Sigmoid colon (tissue), 4 donors: ENCODE data around the gene AKR1B15.

Experiments
- POLR2A ChIP-seq, 2 donors: fragments of 450-650 bp; IDR thresholded peaks; one replicate each; pipeline ENCODE4 v1.6.1; 2016; ENCODE audit warnings: antibody characterized with exemption in 2 of 2, mild to moderate bottlenecking in 2 of 2, moderate library complexity in 2 of 2
- POLR2AphosphoS5 ChIP-seq, 4 donors: sonication (generic); formaldehyde crosslinking; IDR thresholded peaks; one replicate each; pipeline ENCODE4 v1.6.1; 2017; ENCODE audit warnings: antibody characterized with exemption in 4 of 4
- TF ChIP-seq, protein P1 (sequence below), 4 experiments: fragments of 450-650 bp in 3 of 4; fragments of 200-600 bp in 1 of 4; IDR thresholded peaks; one replicate each; pipeline ENCODE4 v1.5.1; 2016 to 2019; ENCODE audit warnings: antibody characterized with exemption in 4 of 4, mild to moderate bottlenecking in 3 of 4, moderate library complexity in 2 of 4

DNA sequence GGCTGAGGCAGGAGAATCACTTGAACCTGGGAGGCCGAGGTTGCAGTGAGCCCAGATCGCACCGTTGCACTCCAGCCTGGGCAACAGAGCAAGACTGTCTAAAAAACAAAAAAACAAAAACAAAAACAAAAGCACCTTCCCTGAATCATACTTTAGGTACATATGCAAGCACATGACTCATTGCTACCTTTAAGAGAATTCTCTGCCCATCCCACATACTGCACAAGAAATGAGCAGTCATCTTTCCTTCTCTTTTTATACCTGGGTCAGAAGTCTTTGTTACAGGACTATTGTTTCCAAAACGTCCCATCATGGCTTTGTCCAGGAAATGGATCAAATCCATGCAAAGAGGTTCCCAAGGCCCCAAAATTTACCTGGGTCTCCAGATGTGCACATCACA is 43.1 kb upstream of the AKR1B15 start:
- TF ChIP-seq POLR2AphosphoS5 (IDR thresholded peaks at IDR 0.05) (no peak), POLR2A (IDR thresholded peaks at IDR 0.05) (no peak)
- TF ChIP-seq, protein P1, sequence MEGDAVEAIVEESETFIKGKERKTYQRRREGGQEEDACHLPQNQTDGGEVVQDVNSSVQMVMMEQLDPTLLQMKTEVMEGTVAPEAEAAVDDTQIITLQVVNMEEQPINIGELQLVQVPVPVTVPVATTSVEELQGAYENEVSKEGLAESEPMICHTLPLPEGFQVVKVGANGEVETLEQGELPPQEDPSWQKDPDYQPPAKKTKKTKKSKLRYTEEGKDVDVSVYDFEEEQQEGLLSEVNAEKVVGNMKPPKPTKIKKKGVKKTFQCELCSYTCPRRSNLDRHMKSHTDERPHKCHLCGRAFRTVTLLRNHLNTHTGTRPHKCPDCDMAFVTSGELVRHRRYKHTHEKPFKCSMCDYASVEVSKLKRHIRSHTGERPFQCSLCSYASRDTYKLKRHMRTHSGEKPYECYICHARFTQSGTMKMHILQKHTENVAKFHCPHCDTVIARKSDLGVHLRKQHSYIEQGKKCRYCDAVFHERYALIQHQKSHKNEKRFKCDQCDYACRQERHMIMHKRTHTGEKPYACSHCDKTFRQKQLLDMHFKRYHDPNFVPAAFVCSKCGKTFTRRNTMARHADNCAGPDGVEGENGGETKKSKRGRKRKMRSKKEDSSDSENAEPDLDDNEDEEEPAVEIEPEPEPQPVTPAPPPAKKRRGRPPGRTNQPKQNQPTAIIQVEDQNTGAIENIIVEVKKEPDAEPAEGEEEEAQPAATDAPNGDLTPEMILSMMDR (IDR thresholded peaks at IDR 0.05), result no peak
